Ishikawa (cell line): ENCODE data around the gene HAPSTR1.

Experiments used
- EGR1 ChIP-seq: IDR thresholded peaks from 2 replicates; pipeline ENCODE4 v1.6.1; 2012
- EP300 ChIP-seq: IDR thresholded peaks from 2 replicates; pipeline ENCODE4 v1.6.1; 2012; ENCODE audit warnings: borderline replicate concordance
- FOXM1 ChIP-seq: IDR thresholded peaks from 2 replicates; pipeline ENCODE4 v1.6.1; 2012; ENCODE audit warnings: low read depth, borderline replicate concordance
- MAX ChIP-seq: IDR thresholded peaks from 2 replicates; pipeline ENCODE4 v1.6.1; 2012
- REST ChIP-seq: IDR thresholded peaks from 2 replicates; pipeline ENCODE4 v1.6.1; 2012; ENCODE audit warnings: low read depth, mild to moderate bottlenecking
- TAF1 ChIP-seq: IDR thresholded peaks from 2 replicates; pipeline ENCODE4 v1.6.1; 2012; ENCODE audit warnings: low read depth, mild to moderate bottlenecking
- TCF12 ChIP-seq: IDR thresholded peaks from 2 replicates; pipeline ENCODE4 v1.6.1; 2012; ENCODE audit warnings: low read depth
- USF1 ChIP-seq: IDR thresholded peaks from 2 replicates; pipeline ENCODE4 v1.6.1; 2012
- YY1 ChIP-seq: IDR thresholded peaks from 2 replicates; pipeline ENCODE4 v1.6.1; 2012; ENCODE audit warnings: low read depth

- TF ChIP-seq USF1 (no peak), TCF12 (no peak), REST (no peak), FOXM1 (no peak), YY1 (no peak), TAF1 (no peak), EP300 (no peak), EGR1 (no peak), MAX (no peak)
These were observed 5.0 kb downstream of the HAPSTR1 start for GRCh38 chr16:9096416-9096952.
